Measurements from ENCODE around the gene CD151.

Gene CD151

DNA sequence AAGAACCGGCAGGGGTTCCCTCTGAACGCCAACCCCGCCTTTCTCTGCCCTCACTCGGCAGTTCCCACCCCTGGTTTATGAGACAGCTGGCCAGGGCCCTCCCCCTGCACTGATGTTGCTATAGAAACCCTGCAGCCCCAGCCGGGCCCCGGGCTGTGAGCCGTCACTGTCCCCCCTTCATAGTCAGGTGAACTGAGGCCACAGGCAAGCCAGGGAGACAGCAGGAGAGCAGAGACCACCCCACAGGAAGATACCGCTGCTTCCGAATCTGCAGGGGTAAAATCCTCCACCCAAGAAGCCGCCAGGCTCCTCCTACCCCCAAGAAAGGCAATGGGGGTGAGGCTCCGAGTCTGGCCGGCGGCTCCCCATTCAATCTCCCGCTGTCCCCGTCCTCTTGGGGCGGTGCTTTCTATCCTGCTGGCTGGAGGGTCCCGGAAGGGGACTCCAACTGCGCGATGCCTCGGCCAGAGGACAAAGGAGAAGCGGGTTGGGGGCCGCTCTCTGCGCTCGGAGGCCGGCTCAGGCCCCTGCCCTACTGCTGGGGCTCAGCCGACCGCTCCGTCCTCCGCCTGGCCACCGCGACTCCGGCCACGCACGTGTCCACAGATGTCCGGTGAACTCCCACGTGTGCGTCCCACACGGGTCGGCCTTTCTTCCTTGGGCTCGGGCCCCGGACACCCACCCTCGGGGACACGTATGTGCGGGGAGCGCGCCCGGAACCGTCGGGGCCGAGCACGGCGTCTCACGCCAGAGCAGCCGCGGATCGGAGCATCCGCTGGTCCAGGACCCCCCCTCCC is 35.3 kb upstream of the CD151 start:
- DNase-seq: peak; percentile 35

- no peak for DNase-seq
These were observed 34.5 kb upstream of the CD151 start, which contains the start of gene SLC25A22 for GRCh38 chr11:798093-798713. Gene SLC25A22, minus strand, starts transcription at chr11:798281. Its CDS starts 3,275 bp downstream, at chr11:795006.

- DNase-seq: no peak
These were observed 33.0 kb upstream of the CD151 start for GRCh38 chr11:799641-800316.

DNA sequence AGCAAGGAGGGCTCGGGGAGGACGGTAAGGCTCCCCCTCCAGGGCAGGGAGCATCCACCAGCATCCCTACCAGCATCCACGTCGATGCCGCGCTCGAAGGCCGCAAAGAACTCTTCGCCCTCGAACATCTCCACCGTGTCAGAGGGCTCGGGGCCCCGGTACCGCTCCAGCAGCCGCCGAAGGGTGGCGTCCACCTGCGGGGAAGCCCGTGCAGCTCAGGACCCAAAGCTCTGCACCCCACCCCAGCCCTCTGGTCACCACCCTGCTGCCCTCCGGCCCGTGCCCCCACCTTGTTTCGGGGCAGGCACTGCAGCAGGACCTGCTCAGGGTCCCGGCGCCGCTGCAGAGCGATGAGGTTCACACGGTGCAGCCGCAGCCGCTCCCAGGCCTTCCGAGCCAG is 32.3 kb upstream of the CD151 start:
- no peak for DNase-seq

GRCh38 chr11:801097-801780 is 31.5 kb upstream of the CD151 start:
- no peak for DNase-seq

DNA sequence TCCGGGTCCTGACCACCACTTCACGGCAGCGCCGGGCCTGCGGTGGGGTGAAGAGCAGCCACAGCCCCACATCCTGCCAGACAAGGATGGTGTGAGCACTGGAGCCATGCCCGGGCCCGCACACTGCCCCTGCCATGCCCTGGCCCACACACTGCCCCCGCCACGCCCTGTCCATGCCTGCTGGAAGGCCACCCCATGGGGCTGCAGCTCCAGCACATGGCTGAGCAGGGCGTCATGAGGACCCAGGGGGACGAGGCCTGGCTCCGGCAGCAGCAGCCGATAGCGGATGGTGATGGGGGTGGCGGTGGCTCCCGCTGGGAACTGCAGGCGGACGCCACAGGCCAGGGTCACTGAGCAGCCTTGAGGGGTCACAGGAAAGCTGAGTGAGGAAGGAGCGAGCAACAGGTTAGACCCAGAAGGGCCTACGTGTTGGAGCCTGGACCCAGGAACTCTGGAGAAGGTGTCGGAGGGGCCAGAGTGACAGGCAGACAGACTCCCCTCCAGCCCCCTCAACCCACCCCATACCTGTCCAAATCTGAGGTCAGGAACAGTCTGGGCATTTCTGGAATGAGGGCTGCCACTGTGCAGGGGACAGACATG is 30.6 kb upstream of the CD151 start:
- no peak for DNase-seq

DNA sequence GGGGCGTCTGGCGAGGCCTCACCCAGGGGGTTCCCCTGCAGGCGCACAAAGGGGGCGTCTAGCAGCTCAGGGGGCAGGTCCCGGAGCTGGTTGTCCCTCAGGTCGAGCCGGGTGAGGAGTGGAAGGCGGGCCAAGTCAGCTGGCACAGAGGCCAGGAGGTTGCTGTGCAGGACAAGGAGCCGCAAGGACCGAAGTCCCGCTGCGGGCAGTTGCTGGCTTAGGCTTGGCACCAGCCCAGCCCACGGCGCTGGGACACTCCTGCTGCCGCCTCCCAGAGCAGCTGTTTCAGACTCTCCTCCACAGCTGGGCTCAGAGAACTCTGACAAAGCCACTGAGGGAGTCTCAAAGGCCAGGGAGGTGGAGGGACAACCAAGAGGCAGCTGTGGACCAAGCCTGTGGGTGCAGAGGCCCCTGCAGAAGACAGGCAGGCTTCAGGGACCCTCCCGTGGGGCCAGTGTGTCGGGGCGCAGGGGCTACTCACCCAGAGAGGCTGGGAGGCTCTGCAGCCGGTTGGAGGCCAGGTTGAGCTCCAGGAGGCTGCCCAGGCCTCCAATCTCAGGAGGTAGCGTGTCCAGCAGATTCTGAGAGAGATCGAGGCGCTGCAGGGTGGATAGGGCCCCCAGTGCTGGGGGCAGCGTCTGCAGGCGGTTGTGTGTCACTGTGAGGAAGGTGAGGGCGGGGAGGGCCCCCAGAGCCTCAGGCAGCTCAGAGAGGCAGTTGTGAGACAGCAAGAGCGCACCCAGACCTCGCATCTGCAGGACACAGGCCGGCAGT is 29.9 kb upstream of the CD151 start:
- no peak for DNase-seq

- DNase-seq: no peak
These were observed 29.3 kb upstream of the CD151 start for GRCh38 chr11:803467-803742.

DNA sequence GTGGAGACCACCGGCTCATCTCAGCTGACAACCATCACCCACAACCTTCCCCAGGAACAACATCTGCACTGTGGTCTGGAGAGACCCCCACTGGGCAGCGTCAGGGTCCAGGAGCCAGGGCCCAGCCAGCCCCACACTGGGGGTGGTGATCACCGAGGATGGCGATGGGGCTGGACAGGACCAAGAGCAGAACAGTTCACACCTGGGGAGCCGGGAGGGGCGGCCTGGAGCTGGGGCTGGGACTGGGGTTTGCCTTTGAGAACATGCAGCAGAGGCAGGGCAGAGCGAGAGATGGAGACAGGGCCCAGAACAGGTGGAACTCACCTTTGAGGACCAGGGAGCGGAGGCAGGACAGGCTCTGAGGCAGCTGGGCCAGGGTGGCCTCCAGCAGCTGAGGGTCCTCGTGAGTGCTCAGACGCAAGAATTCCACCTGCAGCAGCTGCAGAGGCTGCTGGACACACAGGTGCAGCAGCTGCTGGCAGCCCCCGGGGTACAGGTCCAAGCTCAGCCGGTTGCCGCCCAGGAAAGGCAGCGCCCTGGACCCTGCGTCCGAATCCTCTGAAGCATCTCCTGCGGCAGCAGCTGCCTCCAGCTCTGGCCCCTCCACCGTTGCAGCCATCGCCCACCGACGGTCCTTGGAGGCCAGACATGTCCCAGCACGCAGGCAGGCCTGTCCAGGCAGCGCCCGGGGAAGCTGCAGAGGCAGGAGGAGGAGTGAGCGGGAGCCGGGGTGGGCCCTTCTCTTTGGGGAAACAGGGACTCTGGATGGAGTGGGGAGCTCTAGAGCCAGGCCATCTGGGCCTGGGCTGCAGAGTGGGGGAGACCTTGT is 28.8 kb upstream of the CD151 start:
- DNase-seq: no peak

- no peak for DNase-seq
These were observed 28.2 kb upstream of the CD151 start for GRCh38 chr11:804599-804964.

GRCh38 chr11:808427-809286 is 24.1 kb upstream of the CD151 start:
- DNase-seq: no peak

DNA sequence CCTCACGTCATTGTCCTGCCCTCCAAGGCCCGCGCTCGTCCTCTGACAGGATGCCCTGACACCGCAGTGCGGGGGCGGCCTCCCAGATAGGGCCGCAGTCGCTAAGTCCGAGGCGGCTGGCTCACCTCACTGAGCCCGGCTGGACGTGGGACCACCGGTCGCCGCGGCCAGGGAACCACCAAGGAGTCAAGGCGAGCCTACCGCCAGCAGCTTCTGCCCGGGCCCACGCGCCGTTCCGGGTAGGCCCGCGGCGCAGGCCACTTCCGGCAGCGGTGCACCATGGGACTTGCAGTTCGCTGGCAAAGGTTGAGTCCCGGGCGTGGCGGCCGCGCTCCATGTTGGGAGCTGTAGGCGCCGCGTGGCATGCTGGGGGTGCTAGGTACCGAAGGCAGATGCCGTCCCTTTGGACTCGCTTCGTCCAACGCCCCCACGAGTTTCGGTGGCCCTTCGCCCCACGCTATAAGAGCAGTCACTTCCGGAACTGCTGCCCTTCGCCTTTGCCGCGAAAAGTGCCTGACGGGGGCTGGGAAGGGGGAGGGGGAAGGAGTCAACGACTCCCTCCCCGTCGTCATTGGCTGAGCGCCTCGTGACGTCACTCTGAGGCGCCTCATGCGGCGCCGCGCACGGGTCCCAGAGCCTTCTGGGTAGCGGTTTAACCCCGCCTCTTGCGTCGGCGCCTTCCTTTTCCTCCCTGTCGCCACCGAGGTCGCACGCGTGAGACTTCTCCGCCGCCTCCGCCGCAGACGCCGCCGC is 23.3 kb upstream of the CD151 start, which contains the start of gene RPLP2:
Gene RPLP2 (plus strand): TSS at position 681 of the 753 bp plus-strand sequence. CDS start 268 bp downstream, outside the sequence.
- peak; percentile 87 for DNase-seq

DNA sequence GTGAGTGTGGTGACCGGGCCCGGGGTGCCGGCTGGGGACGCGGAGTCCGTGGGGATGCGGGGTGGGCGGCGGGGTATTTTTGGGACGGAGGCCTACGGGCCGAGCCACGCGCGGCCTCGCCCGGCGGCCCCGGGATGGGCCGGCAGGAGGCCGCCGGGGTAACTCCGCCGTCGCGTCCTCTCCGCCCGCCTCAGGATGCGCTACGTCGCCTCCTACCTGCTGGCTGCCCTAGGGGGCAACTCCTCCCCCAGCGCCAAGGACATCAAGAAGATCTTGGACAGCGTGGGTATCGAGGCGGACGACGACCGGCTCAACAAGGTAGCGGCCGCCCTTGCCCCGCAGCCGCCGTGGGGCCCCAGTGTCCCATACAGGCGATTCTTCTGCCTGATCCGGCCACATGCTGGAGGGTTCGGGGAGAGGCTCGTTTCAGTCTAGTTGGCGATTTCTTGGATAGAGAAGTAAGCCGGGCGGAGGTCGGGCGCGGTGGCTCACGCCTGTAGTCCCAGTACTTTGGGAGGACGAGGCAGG is 22.6 kb upstream of the CD151 start:
- no peak for DNase-seq

DNA sequence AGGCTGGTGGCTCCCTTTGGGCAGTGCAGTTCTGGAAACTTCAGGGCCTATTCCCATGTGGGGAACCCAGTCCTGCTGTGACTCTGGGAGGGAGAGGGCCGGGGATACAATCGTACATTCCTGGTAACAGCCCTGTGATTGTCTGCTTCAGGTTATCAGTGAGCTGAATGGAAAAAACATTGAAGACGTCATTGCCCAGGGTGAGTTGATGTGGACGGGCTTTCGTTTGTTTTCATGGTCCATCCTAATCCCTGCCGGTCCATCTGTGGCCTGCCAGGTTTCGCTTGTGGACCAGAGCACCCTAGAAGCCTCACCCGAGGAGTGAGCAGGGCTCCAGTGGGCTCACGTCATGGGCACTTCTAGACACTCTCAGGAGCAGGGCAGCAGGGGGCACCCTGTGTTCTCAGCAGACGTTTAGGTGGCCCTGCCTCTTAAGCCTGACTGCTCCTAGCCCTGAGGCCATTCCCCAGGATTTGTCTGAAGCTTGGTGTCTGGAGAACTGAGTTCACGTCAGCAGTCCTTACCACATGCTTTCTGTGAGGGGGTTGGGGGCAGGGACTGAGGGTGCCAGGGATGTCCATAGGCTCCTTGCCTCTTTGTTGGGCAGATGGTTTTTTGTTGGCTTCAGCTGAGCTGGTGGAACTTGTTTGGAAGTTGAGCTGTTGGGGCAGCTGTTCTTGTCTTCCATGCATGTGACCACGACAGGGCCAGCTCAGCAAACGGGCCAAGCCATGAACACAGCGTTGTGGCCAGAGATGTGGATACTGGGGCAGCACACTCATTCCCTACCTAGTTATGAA is 21.1 kb upstream of the CD151 start:
- no peak for DNase-seq

DNA sequence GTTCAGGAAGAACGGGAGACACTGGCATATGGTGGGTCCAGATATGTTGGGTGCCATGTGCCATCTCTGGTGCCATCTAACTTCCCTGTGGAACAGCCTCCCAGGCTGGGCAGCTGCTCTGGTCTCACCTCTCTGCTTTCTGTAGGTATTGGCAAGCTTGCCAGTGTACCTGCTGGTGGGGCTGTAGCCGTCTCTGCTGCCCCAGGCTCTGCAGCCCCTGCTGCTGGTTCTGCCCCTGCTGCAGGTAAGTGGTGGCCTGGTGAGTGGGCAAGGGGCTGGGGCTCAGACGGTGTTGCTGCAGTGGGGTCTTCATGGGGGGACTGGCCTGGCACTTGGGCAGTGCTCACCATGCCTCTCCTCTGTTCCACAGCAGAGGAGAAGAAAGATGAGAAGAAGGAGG is 20.4 kb upstream of the CD151 start:
- no peak for DNase-seq

DNA sequence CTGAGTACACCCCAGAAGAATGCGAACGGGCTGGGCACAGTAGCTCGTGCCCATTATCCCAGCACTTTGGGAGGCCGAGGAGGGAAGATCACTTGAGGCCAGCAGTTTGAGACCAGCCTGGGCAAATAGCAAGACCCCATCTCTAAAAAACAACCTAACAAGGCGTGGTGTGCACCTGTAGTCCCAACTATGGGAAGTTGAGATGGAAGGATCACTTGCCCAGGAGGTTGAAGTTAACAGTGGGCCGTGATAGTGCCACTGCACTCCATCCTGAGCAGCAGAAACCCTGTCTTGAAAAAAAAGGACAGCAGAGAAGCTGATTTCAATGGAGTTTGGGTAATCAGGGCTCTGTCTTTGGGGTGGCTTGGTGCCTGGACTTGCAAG is 19.7 kb upstream of the CD151 start:
- DNase-seq: no peak

DNA sequence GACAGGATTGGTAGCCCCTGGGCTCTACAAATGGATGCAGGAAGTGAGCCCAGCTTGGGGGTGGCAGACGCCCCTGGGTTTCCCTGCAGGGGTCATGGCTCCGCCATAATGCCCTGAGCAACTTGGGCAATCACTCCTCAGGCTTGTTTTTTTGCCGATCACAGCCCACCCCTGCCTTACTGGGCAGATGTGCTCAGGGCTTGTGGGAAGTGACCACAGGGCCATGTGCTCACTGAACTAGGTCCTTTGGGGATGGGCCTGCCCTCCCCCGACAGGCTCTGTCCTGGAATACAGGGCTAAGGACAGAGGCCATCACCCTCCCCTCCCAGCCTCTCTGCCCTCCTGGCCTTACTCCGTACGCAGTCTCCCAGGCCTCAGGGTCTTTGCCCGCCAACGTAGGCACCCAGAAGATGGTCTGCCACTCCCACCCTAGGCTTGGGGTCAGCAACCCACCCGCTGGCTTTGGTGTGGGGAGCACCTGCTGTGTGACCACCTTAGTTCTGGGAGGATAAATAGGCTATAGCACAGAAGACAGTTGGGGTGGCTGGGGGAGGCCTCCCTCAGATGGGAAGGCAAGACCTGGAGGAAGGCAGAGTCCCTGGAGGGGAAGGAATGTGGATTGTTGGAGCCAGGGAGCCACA is 19.2 kb upstream of the CD151 start:
- no peak for DNase-seq

All from NCI-H2081 treated with DMSO at 0.1 percent for 48 hours (cell line).